GM18508 (cell line): Measurements from ENCODE around the gene MYH11.

ENCODE experiments used
- ATAC-seq: cut with Tn5 transposase; IDR thresholded peaks from one replicate; pipeline ENCODE4 v1.9.1; 2021; ENCODE audit warnings: moderate number of reproducible peaks; ENCODE audit not compliant: insufficient read depth, unreplicated experiment

MYH11 gene

GRCh38 chr16:15764112-15764511, 92.7 kb downstream of the MYH11 start:
- no peak for ATAC-seq

- no peak for ATAC-seq
These were observed 96.7 kb downstream of the MYH11 start for GRCh38 chr16:15760129-15760528.

GRCh38 chr16:15759070-15759469, 97.8 kb downstream of the MYH11 start:
- no peak for ATAC-seq

- ATAC-seq, result no peak
These were observed 99.1 kb downstream of the MYH11 start for GRCh38 chr16:15757630-15758251.

GRCh38 chr16:15757077-15757386, 99.8 kb downstream of the MYH11 start:
- no peak for ATAC-seq

- no peak for ATAC-seq
These were observed 101.8 kb downstream of the MYH11 start for GRCh38 chr16:15754821-15755534.

GRCh38 chr16:15752717-15753488, 103.9 kb downstream of the MYH11 start:
- no peak for ATAC-seq

- ATAC-seq, result no peak
These were observed 104.9 kb downstream of the MYH11 start for GRCh38 chr16:15751940-15752339.

GRCh38 chr16:15749985-15750384, 106.8 kb downstream of the MYH11 start:
- no peak for ATAC-seq

GRCh38 chr16:15749371-15749770, 107.5 kb downstream of the MYH11 start:
- no peak for ATAC-seq

GRCh38 chr16:15748654-15749053, 108.2 kb downstream of the MYH11 start:
- ATAC-seq, result no peak

GRCh38 chr16:15747937-15748336, 108.9 kb downstream of the MYH11 start:
- no peak for ATAC-seq

- ATAC-seq, result no peak
These were observed 110.5 kb downstream of the MYH11 start for GRCh38 chr16:15746332-15746731.

GRCh38 chr16:15743657-15744056, 113.2 kb downstream of the MYH11 start:
- no peak for ATAC-seq

- no peak for ATAC-seq
These were observed 114.1 kb downstream of the MYH11 start for GRCh38 chr16:15742716-15743115.

- no peak for ATAC-seq
These were observed 115.5 kb downstream of the MYH11 start for GRCh38 chr16:15741207-15741871.

GRCh38 chr16:15739950-15740349, 116.9 kb downstream of the MYH11 start:
- no peak for ATAC-seq

GRCh38 chr16:15739464-15739863, 117.4 kb downstream of the MYH11 start:
- ATAC-seq, result no peak

GRCh38 chr16:15737140-15737644, 119.6 kb downstream of the MYH11 start:
- ATAC-seq, result no peak

GRCh38 chr16:15736529-15736928, 120.3 kb downstream of the MYH11 start:
- ATAC-seq, result no peak

- no peak for ATAC-seq
These were observed 121.2 kb downstream of the MYH11 start for GRCh38 chr16:15735610-15736009.
